Activated naive CD4-positive, alpha-beta T cell treated with Interleukin-2 at 50 U/mL for 16 hours (primary cell): ENCODE results near the gene FXR2.
"Not testable (repeated sequence)": the region's sequence is repeated elsewhere in the genome, so short reads cannot be mapped to it uniquely, and the experiment has no call there.

Experiments
- DNase-seq: peaks from one replicate; pipeline ENCODE4 v3.0.0-alpha.2; 2020

FXR2 gene

GRCh38 chr17:7614425-7615264 is at the start of gene FXR2:
Gene FXR2, minus strand, starts transcription at chr17:7614897. Its CDS starts 365 bp downstream, at chr17:7614532.
- peak; percentile 99 for DNase-seq

- no peak for DNase-seq
Measured at GRCh38 chr17:7656958-7657609, 42.4 kb upstream of the FXR2 start.

GRCh38 chr17:7655541-7655840 is 40.8 kb upstream of the FXR2 start:
- no peak for DNase-seq

GRCh38 chr17:7654832-7655540 is 40.3 kb upstream of the FXR2 start:
- no peak for DNase-seq

- no peak for DNase-seq
Measured at GRCh38 chr17:7652388-7653356, 38.0 kb upstream of the FXR2 start.

GRCh38 chr17:7651665-7652387 is 37.1 kb upstream of the FXR2 start:
- no peak for DNase-seq

- no peak for DNase-seq
Measured at GRCh38 chr17:7651097-7651664, 36.5 kb upstream of the FXR2 start.

- DNase-seq: peak; percentile 72
Measured at GRCh38 chr17:7650509-7651096, 35.9 kb upstream of the FXR2 start, which contains the start of gene ATP1B2. Gene ATP1B2, plus strand, starts transcription at chr17:7650926. Its CDS starts 593 bp downstream, at chr17:7651519.

GRCh38 chr17:7647018-7647417 is 32.3 kb upstream of the FXR2 start:
- no peak for DNase-seq

- DNase-seq: no peak
Measured at GRCh38 chr17:7646457-7646856, 31.8 kb upstream of the FXR2 start.

GRCh38 chr17:7644775-7645174 is 30.1 kb upstream of the FXR2 start:
- no peak for DNase-seq

GRCh38 chr17:7641635-7642034 is 26.9 kb upstream of the FXR2 start:
- not testable (repeated sequence) for DNase-seq

- DNase-seq: no peak
Measured at GRCh38 chr17:7640783-7641182, 26.1 kb upstream of the FXR2 start.

- DNase-seq: no peak
Measured at GRCh38 chr17:7636163-7636562, 21.5 kb upstream of the FXR2 start.

- DNase-seq: no peak
Measured at GRCh38 chr17:7634384-7634783, 19.7 kb upstream of the FXR2 start.

GRCh38 chr17:7633093-7633492 is 18.4 kb upstream of the FXR2 start:
- DNase-seq: no peak

- no peak for DNase-seq
Measured at GRCh38 chr17:7632492-7632894, 17.8 kb upstream of the FXR2 start.

- DNase-seq: no peak
Measured at GRCh38 chr17:7631398-7632380, 17.0 kb upstream of the FXR2 start.

- DNase-seq: no peak
Measured at GRCh38 chr17:7629939-7630571, 15.4 kb upstream of the FXR2 start, which contains the start of gene SHBG. Gene SHBG, plus strand, starts transcription at chr17:7630135. Its CDS starts 38 bp downstream, at chr17:7630173.
